ENCODE measurements around the gene DDX19B.

Gene DDX19B

GRCh38 chr16:70370924-70371323 is 71.9 kb downstream of the DDX19B start:
- Histone ChIP-seq H3K9ac (ENCODE audit: low read length) (no peak overlapping the region), H3K4me3 (ENCODE audit: low read depth in 1 of 2, low read length in 2 of 2) (no peak overlapping the region), H3K27me3 (ENCODE audit: control insufficient read depth in 1 of 2, insufficient read depth in 2 of 2, low read length in 2 of 2) (no peaks in the 10 kb centered on the region), H3K9me3 (ENCODE audit: low read length) (no peaks in the 10 kb centered on the region), H3K27ac (ENCODE audit: low read depth, low read length) (no peak overlapping the region), H3K4me1 (ENCODE audit: insufficient read depth, low read length) (no peaks in the 10 kb centered on the region), H3K36me3 (ENCODE audit: insufficient read depth, low read length) (peaks cover 47% of the 10 kb centered on the region)

- Histone ChIP-seq H3K4me3 (ENCODE audit: low read depth in 1 of 2, low read length in 2 of 2) (no peak overlapping the region), H3K27me3 (ENCODE audit: control insufficient read depth in 1 of 2, insufficient read depth in 2 of 2, low read length in 2 of 2) (no peaks in the 10 kb centered on the region), H3K4me1 (ENCODE audit: insufficient read depth, low read length) (no peaks in the 10 kb centered on the region), H3K27ac (ENCODE audit: low read depth, low read length) (no peak overlapping the region), H3K9me3 (ENCODE audit: low read length) (no peaks in the 10 kb centered on the region), H3K36me3 (ENCODE audit: insufficient read depth, low read length) (peaks cover 42% of the 10 kb centered on the region), H3K9ac (ENCODE audit: low read length) (no peak overlapping the region)
These were observed 74.1 kb downstream of the DDX19B start for GRCh38 chr16:70372921-70373728.

GRCh38 chr16:70374213-70374612 is 75.2 kb downstream of the DDX19B start:
- H3K36me3 ChIP-seq (ENCODE audit: insufficient read depth, low read length), result peaks cover 42% of the 10 kb centered on the region

GRCh38 chr16:70375636-70376611 is 76.9 kb downstream of the DDX19B start:
- Histone ChIP-seq H3K9ac (ENCODE audit: low read length) (no peak overlapping the region), H3K36me3 (ENCODE audit: insufficient read depth, low read length) (peaks cover 28% of the 10 kb centered on the region)

More at GRCh38 chr16:70374213-70374612, 75.2 kb downstream of the DDX19B start:
- no peak overlapping the region for H3K9ac ChIP-seq (ENCODE audit: low read length)
- no peaks in the 10 kb centered on the region for H3K9me3 ChIP-seq (ENCODE audit: low read length)
- H3K4me1 ChIP-seq (ENCODE audit: insufficient read depth, low read length), result no peaks in the 10 kb centered on the region
- H3K27ac ChIP-seq (ENCODE audit: low read depth, low read length), result no peak overlapping the region
- H3K27me3 ChIP-seq (ENCODE audit: control insufficient read depth in 1 of 2, insufficient read depth in 2 of 2, low read length in 2 of 2), result no peaks in the 10 kb centered on the region
- H3K4me3 ChIP-seq (ENCODE audit: low read depth in 1 of 2, low read length in 2 of 2), result no peak overlapping the region

GRCh38 chr16:70377782-70378181 is 78.8 kb downstream of the DDX19B start:
- H3K27ac ChIP-seq (ENCODE audit: low read depth, low read length), result no peak overlapping the region
- H3K36me3 ChIP-seq (ENCODE audit: insufficient read depth, low read length), result peaks cover 15% of the 10 kb centered on the region
- H3K4me1 ChIP-seq (ENCODE audit: insufficient read depth, low read length), result peaks cover 11% of the 10 kb centered on the region
- no peak overlapping the region for H3K4me3 ChIP-seq (ENCODE audit: low read depth in 1 of 2, low read length in 2 of 2)
- H3K9ac ChIP-seq (ENCODE audit: low read length), result no peak overlapping the region
- no peaks in the 10 kb centered on the region for H3K27me3 ChIP-seq (ENCODE audit: control insufficient read depth in 1 of 2, insufficient read depth in 2 of 2, low read length in 2 of 2)
- H3K9me3 ChIP-seq (ENCODE audit: low read length), result no peaks in the 10 kb centered on the region

More at GRCh38 chr16:70375636-70376611, 76.9 kb downstream of the DDX19B start:
- H3K4me3 ChIP-seq (ENCODE audit: low read depth in 1 of 2, low read length in 2 of 2), result no peak overlapping the region
- no peaks in the 10 kb centered on the region for H3K27me3 ChIP-seq (ENCODE audit: control insufficient read depth in 1 of 2, insufficient read depth in 2 of 2, low read length in 2 of 2)
- H3K9me3 ChIP-seq (ENCODE audit: low read length), result no peaks in the 10 kb centered on the region
- H3K27ac ChIP-seq (ENCODE audit: low read depth, low read length), result no peak overlapping the region
- peaks cover 11% of the 10 kb centered on the region for H3K4me1 ChIP-seq (ENCODE audit: insufficient read depth, low read length)

- Histone ChIP-seq H3K27me3 (ENCODE audit: control insufficient read depth in 1 of 2, insufficient read depth in 2 of 2, low read length in 2 of 2) (no peaks in the 10 kb centered on the region), H3K27ac (ENCODE audit: low read depth, low read length) (no peak overlapping the region), H3K36me3 (ENCODE audit: insufficient read depth, low read length) (peaks cover 12% of the 10 kb centered on the region)
These were observed 80.0 kb downstream of the DDX19B start for GRCh38 chr16:70378869-70379493.

GRCh38 chr16:70380248-70380918 is 81.4 kb downstream of the DDX19B start:
- Histone ChIP-seq H3K4me3 (ENCODE audit: low read depth in 1 of 2, low read length in 2 of 2) (peak overlapping the region; percentile 55 to 83), H3K4me1 (ENCODE audit: insufficient read depth, low read length) (peaks cover 11% of the 10 kb centered on the region), H3K27me3 (ENCODE audit: control insufficient read depth in 1 of 2, insufficient read depth in 2 of 2, low read length in 2 of 2) (no peaks in the 10 kb centered on the region), H3K9me3 (ENCODE audit: low read length) (no peaks in the 10 kb centered on the region), H3K36me3 (ENCODE audit: insufficient read depth, low read length) (peaks cover 13% of the 10 kb centered on the region), H3K9ac (ENCODE audit: low read length) (peak overlapping the region; percentile 71), H3K27ac (ENCODE audit: low read depth, low read length) (peak overlapping the region; percentile 61)

More at GRCh38 chr16:70378869-70379493, 80.0 kb downstream of the DDX19B start:
- Histone ChIP-seq H3K4me3 (ENCODE audit: low read depth in 1 of 2, low read length in 2 of 2) (no peak overlapping the region), H3K4me1 (ENCODE audit: insufficient read depth, low read length) (peaks cover 11% of the 10 kb centered on the region), H3K9me3 (ENCODE audit: low read length) (no peaks in the 10 kb centered on the region), H3K9ac (ENCODE audit: low read length) (no peak overlapping the region)

- no peaks in the 10 kb centered on the region for H3K27me3 ChIP-seq (ENCODE audit: control insufficient read depth in 1 of 2, insufficient read depth in 2 of 2, low read length in 2 of 2)
These were observed 82.1 kb downstream of the DDX19B start for GRCh38 chr16:70380919-70381603.

GRCh38 chr16:70381604-70382342 is 82.8 kb downstream of the DDX19B start:
- Histone ChIP-seq H3K36me3 (ENCODE audit: insufficient read depth, low read length) (peaks cover 5% of the 10 kb centered on the region), H3K27me3 (ENCODE audit: control insufficient read depth in 1 of 2, insufficient read depth in 2 of 2, low read length in 2 of 2) (no peaks in the 10 kb centered on the region), H3K4me1 (ENCODE audit: insufficient read depth, low read length) (peaks cover 11% of the 10 kb centered on the region), H3K4me3 (ENCODE audit: low read depth in 1 of 2, low read length in 2 of 2) (peak overlapping the region; percentile 55 to 83), H3K27ac (ENCODE audit: low read depth, low read length) (peak overlapping the region; percentile 85), H3K9ac (ENCODE audit: low read length) (no peak overlapping the region), H3K9me3 (ENCODE audit: low read length) (no peaks in the 10 kb centered on the region)

More at GRCh38 chr16:70380919-70381603, 82.1 kb downstream of the DDX19B start:
- Histone ChIP-seq H3K36me3 (ENCODE audit: insufficient read depth, low read length) (peaks cover 8% of the 10 kb centered on the region), H3K9me3 (ENCODE audit: low read length) (no peaks in the 10 kb centered on the region), H3K4me1 (ENCODE audit: insufficient read depth, low read length) (peaks cover 11% of the 10 kb centered on the region), H3K9ac (ENCODE audit: low read length) (peak overlapping the region; percentile 71), H3K4me3 (ENCODE audit: low read depth in 1 of 2, low read length in 2 of 2) (peak overlapping the region; percentile 55 to 83), H3K27ac (ENCODE audit: low read depth, low read length) (peak overlapping the region; percentile 85)

All from muscle layer of colon (tissue), 2 donors.